HG02840 (cell line): Measurements from ENCODE around the gene PIGR.

ENCODE experiments used
- ATAC-seq: cut with Tn5 transposase; IDR thresholded peaks from one replicate; pipeline ENCODE4 v1.9.1; 2021; ENCODE audit warnings: mild to moderate bottlenecking, moderate library complexity, moderate number of reproducible peaks; ENCODE audit not compliant: unreplicated experiment, low FRiP score

PIGR gene

DNA sequence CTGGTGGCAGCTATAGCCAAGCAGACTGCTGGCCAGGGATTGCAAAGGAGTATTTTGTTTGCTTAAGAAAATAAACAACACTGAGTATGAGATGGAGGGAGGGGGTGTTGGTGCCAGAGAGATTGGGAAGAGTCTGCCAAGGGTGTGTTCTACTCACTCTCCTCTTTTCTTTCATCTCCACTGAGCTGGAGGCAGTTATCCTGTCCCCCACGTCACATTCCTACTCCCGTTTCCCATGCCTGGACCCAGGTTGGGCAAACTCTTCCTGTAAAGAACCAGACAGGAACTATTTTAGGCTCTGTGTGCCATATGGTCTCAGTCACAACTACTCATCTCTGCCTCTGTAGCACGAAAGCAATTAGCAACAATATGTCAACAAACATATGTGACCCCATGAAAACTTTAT lies 50.4 kb downstream of the PIGR start:
- ATAC-seq, result no peak

DNA sequence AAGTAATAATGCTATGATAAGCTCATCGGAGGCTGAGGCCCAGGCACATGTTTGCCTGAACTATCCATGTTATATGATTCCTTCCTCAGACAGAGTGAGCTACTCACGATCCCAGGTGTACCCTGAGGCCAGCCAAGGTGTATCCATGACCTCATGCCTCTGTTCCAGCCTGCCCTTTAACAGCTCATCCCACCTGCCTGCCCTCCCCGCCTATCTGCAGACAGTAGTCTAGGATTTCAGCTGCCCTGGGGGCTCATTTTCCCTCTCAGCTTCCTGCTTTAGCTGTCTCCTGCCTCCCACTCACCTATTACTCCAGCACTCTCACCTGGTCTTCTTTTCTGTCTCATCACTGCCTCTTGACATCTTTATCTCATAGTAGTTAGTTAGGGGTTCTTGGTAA lies 50.9 kb downstream of the PIGR start:
- ATAC-seq, result no peak

DNA sequence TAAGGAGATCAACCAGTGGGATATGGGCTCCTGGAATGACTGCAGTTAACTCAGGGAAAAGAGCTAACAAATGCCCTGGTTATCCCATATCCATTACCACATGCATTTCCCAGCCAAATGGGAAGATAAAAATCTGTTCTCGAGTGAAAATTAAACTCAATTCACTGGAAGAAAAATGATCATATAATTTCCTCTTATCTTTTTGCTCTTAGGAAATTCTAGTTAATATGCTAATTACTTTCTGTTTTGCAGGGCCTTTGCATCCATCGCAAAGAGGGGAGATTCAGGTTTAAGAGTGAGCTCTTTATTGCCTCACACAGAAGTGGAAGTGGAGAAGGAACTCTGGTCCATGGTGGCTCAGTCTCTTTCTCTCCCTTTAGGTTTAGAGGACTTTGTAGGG lies 52.9 kb downstream of the PIGR start:
- ATAC-seq, result no peak

DNA sequence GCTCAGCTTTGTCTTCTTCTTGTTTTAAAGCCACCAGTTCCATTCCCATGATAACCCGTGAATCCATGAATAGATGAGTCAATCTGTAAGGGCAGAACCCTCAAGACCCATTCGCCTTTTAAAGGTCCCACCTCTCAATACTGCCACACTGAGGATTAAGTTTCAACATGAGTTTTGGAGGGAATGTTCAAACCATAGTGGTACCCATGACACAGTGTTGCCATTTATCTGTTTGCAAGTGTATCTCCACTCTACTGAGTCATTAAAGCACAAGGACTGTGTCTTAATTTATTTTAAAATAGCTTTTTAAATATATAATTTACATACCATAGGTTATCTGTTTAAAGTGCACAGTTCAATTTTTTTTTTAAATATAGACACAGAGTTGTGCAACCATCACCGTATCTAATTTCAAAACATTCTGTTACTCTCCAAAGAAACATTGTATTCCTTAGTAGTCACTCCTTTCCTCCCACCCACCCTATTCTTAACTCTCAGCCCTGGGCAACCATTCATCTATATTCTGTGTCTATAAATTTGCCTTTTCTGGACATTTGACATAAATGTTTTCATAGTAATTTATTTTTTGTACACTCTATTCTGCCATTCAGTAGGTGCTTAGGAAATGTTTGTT lies 53.8 kb downstream of the PIGR start:
- no peak for ATAC-seq

DNA sequence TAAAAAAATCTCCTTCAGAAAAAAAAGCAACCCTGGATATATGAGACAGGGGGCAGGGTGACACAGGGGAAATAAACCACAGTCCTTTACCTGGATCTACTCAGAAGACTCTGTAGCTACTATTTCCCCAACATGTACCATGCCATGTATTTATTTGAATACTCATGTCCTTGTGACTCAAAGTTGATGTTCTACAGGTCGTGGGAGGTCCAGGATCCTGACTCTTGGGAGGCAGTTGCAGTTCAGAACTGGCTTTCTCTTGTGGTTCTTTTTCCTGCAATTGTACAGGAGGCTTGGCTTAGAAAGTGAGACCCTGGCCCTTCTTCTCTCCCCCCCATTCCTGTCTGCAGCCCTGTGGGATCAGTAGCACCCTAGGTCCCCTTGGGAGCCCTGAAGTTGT lies 54.9 kb downstream of the PIGR start:
- ATAC-seq, result no peak

DNA sequence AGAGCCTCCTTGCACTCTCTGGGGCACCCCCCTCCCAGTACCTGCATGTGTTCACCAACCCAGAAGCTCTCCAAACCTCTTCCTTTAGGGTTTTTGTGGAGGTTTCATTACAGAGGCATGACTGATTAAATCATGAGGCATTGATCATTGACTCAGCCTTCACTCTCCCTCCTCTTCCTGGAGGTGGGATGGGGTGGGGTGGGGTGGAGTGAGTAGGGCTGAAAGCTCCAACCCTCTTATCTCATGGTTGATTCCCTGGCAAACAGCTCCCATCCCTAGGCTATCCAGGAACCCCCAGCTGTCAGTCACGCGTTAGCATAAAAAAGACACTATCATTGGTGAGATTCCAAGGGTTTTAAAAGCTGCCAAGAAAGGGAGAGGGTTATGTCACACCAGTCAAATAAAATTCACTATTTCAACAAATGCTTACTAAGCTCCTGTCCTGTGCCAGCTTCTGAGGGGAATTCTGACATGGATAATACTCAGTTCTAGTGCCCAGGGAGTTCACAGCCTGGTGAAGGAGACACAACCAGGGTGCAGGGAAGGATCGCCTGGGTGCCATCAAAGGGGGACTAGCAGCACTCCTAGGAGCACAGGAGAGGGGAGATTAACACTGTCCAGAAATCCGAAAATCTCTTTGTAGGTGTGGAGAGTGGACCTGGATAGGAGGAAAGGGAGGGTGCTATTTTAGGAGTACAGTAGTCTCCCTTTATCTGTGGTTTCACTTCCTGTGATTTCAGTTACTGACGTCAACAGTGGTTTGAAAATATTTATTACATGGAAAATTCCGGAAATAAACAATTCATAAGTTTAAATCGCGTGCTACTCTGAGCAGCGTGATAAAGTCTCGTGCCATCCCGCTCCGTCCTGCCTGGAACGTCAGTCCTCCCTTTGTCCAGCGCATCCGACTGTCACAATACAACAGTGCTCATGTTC lies 55.9 kb downstream of the PIGR start:
- ATAC-seq, result no peak

DNA sequence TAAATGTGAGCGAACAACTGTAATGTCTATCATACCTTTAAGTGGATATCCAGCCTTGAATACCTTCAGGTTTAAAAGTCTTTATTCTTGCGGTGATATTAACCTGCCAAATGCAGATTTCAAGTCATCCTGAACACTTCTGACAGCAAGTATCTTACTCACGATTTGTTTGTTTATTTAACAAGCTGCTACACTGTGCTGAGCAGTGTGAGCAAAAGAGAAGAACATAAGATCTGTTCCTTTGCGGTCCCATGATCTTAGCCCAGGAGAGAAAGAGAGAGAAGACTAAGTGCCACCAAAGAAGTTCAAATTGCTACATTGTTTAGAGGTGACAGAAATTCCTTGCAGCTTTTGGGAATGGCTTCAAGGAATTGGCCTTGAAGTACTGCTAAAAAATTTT lies 58.6 kb downstream of the PIGR start:
- ATAC-seq, result no peak

DNA sequence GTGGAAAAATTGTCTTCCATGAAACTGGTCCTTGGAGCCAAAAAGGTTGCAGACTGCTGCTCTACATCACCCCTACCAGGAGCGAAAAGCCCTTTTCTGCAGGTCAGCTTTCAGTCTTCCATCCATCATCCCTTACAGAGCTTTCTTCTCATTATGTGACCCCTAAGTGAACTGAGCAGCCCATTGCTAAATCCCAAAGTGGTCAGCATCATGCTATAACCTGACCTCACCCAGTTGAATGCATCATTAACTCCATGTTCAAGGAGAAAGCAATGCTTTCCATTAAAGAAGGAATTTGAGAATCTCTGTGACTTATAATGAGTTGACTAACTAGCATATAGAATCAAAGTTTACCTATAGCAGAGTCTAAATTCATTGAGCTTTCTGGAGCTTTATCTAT lies 59.4 kb downstream of the PIGR start:
- ATAC-seq, result no peak

DNA sequence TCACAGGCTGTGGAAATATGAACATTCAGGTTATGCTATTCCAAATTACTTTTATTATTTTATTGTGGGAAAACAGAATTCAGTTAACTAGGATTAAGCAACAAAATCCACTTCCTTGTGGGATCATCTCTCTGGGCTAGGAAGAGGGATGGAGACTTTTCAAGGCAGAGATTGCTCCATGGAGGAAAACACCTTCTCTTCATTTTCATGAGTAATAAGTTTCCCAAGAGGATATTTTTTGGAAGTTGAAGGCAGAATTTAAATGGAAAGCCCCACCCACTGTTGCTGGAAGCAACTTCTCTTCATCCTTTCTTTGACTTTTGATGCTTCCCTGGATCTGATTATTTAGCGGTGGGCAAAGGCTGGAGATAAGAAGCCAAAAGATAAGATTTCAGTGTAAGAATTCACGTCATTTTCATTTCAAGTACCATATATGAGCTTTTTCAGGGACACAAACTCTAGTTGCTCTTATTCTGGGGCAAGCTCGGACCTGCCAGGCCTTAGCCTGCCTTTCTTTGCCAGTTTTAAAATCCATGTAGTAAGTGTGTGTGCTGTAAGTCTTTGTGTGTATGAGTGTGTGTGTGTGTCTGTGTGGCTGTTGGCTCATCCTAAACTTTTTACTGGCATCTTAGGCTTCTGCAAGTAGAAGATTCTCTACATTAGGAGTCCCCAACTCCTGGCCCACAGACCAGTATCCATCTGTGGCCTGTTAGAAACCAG lies 60.8 kb downstream of the PIGR start:
- ATAC-seq, result no peak

DNA sequence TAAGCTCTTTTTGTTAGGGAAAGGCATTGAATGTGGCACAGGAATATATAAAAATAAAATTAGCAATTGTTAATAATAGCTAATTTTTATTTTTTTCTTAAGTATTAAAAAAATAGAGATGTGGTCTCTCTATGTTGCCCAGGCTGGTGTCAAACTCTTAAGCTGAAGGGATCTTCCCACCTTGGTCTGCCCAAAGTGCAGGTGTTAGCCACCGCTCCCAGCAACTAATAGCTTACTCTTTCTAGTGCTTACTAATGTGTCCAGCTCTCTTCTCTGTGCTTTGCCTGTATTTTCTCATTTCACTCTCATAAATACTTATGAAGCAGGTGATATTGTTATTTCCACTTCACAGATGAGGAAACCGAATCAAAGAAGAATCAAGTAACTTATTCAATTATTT lies 62.4 kb downstream of the PIGR start:
- no peak for ATAC-seq

DNA sequence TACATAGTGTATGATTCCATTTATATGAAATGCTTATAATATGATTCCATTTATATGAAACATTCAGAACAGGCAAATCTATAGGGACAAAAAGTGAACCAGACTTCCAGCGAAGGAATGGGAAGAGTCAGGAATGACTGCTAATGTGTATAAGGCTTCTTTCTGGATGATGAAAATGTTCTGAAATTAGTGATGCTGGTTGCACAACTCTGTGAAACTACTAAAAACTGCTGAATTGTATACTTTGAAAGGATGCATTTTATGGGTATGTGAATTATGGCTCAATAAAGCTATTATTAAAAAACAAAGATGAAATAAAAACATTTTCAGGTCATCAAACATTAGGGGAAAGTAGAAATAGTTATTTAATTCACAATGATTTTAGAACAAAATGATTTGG lies 63.1 kb downstream of the PIGR start:
- ATAC-seq, result no peak

DNA sequence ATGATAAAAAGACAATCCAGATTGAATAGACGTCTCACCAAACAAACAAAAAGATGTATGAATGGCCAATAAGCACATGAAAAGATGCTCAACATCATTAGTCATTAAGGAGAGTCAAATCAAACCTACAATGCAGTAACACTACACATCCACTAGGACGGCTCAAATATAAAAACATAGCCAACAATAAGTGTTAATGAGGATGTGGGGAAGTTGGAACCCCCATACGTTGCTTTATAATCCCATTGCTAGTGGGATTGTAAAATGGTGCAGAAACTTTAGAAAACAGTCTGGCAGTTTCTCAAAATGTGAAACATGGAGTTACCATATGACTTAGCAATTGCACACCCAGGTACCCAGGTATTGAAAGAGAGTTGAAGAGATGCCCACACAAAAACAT lies 63.7 kb downstream of the PIGR start:
- ATAC-seq, result no peak

DNA sequence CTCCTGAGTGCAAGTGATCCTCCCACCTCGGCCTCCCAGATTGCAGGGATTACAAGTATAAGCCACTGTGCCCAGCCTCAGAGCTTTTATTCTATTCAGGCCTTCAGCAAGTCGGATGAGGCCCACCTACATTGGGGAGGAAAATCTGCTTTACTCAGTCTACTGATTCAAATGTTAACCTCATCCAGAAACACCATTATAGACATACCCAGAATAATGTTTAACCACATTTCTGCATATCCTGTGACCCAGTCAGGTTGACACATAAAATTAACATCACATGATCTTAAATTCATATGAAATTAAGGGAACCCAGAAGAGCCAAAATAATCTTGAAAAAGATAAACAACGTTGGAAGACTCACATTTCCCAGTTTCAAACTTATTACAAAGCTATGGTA lies 66.0 kb downstream of the PIGR start:
- no peak for ATAC-seq
